Measurements from ENCODE around the gene METAP2.

METAP2 gene

GRCh38 chr12:95548056-95548538 lies 74.1 kb downstream of the METAP2 start:
- in situ Hi-C loops (cut with HindIII; ENCODE audit: low pct_ligation_motif_present, low sequenced_read_pairs), result loop anchor here (25.0 kb wide), 1 partner anchor 211 kb away; no protein-coding TSS in a partner anchor
- H3K27me3 ChIP-seq (replicated peaks), result no peaks in the 10 kb centered on the region
- TF ChIP-seq, protein P1, sequence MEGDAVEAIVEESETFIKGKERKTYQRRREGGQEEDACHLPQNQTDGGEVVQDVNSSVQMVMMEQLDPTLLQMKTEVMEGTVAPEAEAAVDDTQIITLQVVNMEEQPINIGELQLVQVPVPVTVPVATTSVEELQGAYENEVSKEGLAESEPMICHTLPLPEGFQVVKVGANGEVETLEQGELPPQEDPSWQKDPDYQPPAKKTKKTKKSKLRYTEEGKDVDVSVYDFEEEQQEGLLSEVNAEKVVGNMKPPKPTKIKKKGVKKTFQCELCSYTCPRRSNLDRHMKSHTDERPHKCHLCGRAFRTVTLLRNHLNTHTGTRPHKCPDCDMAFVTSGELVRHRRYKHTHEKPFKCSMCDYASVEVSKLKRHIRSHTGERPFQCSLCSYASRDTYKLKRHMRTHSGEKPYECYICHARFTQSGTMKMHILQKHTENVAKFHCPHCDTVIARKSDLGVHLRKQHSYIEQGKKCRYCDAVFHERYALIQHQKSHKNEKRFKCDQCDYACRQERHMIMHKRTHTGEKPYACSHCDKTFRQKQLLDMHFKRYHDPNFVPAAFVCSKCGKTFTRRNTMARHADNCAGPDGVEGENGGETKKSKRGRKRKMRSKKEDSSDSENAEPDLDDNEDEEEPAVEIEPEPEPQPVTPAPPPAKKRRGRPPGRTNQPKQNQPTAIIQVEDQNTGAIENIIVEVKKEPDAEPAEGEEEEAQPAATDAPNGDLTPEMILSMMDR (IDR thresholded peaks at IDR 0.05; ENCODE audit: low read depth, low read length, missing control alignments), result no peak
- no peaks in the 10 kb centered on the region for H3K36me3 ChIP-seq (replicated peaks)
- H3K27ac ChIP-seq, result no peak overlapping the region
- no peak for DNase-seq
- peak overlapping the region; percentile 51 for H3K4me3 ChIP-seq (ENCODE audit: low read depth, low read length)

DNA sequence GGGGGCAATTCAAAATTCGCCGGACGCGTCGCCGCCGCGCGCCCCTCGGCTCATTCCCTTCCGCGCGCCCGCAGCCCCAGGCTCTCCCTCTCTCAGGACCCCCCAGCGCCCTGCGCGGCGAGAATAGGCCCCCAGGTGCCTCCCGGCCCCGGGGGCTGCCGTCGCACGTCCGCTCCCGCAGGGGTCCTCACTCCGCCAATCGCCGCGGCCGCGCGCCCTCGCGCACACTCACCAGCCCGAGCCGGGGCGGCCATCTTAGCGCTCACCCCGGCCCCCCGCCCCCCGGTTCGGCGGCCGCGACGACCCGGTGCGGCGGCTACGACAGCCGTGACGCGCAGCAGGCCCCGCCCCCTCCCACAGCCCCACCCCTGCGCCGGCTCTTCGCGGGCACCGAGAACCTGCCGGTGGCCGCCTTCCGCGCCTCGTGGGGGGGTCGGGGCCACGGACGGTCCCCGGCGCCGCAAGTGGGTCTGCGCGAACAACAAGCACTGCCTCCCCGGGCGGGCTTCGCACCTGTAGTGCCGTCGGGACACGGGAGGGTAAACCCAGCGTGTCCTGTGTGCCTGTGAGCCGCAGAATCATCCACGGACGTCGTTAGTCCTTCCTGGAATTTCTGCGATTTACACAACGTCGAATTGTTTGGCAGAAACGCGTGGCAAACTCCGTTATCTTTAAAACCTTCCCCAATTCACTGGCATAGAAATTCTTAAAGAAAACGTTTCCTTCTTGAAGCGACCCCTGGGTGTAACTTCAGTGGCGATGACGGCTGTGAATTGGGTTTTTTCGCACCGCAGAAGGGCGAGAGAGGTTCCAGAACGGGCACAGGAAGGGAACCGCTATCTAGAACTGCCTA lies 74.8 kb downstream of the METAP2 start:
- H3K4me3 ChIP-seq (ENCODE audit: low read depth, low read length), result peak overlapping the region; percentile 51
- H3K27me3 ChIP-seq (replicated peaks), result no peaks in the 10 kb centered on the region
- TF ChIP-seq, protein P1 (IDR thresholded peaks at IDR 0.05; ENCODE audit: low read depth, low read length, missing control alignments), result no peak
- in situ Hi-C loops (cut with HindIII; ENCODE audit: low pct_ligation_motif_present, low sequenced_read_pairs), result loop anchor here (25.0 kb wide), 1 partner anchor 211 kb away; no protein-coding TSS in a partner anchor
- H3K36me3 ChIP-seq (replicated peaks), result no peaks in the 10 kb centered on the region
- H3K27ac ChIP-seq, result no peak overlapping the region
- no peak for DNase-seq

DNA sequence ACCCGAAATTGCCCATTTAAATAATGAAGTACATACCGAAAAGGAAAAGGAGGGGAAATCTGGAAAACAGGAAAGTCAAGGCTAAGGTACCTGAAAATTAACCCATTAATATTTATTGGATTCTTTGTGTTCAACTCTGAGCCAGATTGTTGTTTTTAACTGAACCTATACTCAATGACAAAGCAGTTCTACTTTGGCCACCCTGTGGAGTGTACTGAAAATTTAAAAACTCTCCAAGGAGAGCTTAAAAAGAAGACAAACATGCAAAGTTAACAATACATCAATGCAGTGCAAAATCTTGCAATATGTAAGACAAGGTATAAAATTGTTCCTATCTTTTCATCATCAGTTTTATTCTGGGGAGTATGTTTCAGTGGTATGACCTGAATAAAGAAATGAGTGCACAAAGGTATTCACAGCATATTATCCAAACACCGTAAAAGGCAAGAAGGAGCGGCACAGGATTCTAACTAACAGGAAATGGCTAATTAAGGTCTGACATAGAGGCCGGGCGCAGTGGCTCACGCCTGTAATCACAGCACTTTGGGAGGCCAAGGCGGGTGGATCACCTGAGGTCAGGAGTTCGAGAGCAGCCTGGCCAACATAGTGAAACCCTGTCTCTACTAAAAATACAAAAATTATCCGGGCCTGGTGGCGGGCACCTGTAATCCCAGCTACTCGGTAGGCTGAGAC lies 75.6 kb downstream of the METAP2 start:
- H3K4me3 ChIP-seq (ENCODE audit: low read depth, low read length), result no peak overlapping the region
- TF ChIP-seq, protein P1 (IDR thresholded peaks at IDR 0.05; ENCODE audit: low read depth, low read length, missing control alignments), result no peak
- no peak for DNase-seq
- no peaks in the 10 kb centered on the region for H3K36me3 ChIP-seq (replicated peaks)
- H3K27me3 ChIP-seq (replicated peaks), result no peaks in the 10 kb centered on the region
- in situ Hi-C loops (cut with HindIII; ENCODE audit: low pct_ligation_motif_present, low sequenced_read_pairs), result loop anchor here (25.0 kb wide), 1 partner anchor 212 kb away; no protein-coding TSS in a partner anchor
- H3K27ac ChIP-seq, result no peak overlapping the region

DNA sequence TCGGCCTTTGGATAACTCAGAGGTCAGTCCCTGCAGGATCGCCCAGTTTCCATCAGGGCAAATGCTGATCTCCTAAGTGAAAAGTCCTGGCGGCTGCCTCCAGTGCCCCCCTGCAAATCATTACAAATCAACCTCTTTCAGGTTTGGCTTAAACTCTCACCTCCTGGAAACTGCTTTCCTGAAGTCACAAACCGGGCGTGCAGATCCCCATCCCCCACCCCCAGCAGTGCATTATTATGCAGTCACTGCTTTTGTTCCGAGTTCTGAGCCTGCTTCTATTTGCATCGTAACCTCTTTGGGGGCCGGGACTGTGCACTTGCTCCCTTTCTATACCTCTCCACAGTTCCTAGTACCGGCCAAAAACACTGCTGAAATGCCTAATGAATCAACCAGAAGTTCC lies 77.4 kb downstream of the METAP2 start, which contains the start of gene USP44:
USP44 (minus strand) TSS at position 172 of the 400 bp plus-strand sequence. CDS start 17,220 bp downstream, outside the sequence.
- DNase-seq, result no peak
- H3K27ac ChIP-seq, result no peak within 1 kb of the TSS
- H3K36me3 ChIP-seq (replicated peaks), result no peaks in the 10 kb centered on the region
- TF ChIP-seq, protein P1 (IDR thresholded peaks at IDR 0.05; ENCODE audit: low read depth, low read length, missing control alignments), result no peak
- H3K4me3 ChIP-seq (ENCODE audit: low read depth, low read length), result no peak within 1 kb of the TSS
- in situ Hi-C loops (cut with HindIII; ENCODE audit: low pct_ligation_motif_present, low sequenced_read_pairs), result no loop called here
- H3K27me3 ChIP-seq (replicated peaks), result no peaks in the 10 kb centered on the region

DNA sequence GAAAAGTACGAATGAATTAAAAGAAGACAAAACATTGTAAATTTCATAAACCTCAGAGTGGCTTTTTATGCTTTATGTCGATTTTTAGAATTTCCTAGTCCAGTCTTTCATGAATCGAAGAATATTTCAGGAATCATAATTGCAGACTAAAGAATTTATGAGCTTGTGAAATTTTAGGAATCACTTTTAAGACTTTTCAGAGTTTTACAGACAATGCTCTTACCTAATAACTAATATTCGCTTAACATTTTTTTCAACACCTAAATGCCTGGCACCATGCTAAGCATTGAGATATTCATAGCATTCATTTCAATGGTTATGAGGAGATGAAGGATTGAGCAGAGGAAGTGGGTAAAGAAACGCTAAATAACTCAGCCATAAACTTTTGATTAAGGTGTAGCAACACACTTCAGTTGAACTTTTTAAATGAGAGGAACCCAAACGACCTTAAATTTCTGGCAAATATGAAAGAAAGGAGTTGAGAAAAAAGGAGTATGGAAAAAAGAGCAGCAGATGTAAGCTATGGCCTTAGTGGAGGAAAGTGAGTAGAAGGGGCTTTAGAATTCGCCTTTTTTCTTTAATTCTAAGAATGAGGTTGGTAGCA lies 78.1 kb downstream of the METAP2 start:
- H3K27me3 ChIP-seq (replicated peaks), result no peaks in the 10 kb centered on the region
- TF ChIP-seq, protein P1 (IDR thresholded peaks at IDR 0.05; ENCODE audit: low read depth, low read length, missing control alignments), result no peak
- H3K36me3 ChIP-seq (replicated peaks), result no peaks in the 10 kb centered on the region
- no peak overlapping the region for H3K27ac ChIP-seq
- in situ Hi-C loops (cut with HindIII; ENCODE audit: low pct_ligation_motif_present, low sequenced_read_pairs), result no loop called here
- no peak for DNase-seq
- H3K4me3 ChIP-seq (ENCODE audit: low read depth, low read length), result no peak overlapping the region

All from brain microvascular endothelial cell (primary cell).